ENCODE data around the gene WNT5A. TPM values are rescaled to one million over a fixed set of nuclear protein-coding genes. Genes with fewer than 3 reads are reported as not detected.

The WNT5A gene
- total RNA-seq, 1 experiment from 2014 or later = 1.1 TPM

- no peaks in the 10 kb centered on the region for H3K27me3 ChIP-seq (ENCODE audit: insufficient read depth, low read length)
- no peak overlapping the region for H2BK120ac ChIP-seq (ENCODE audit: low read depth, low read length, poor library complexity, severe bottlenecking)
- peaks cover 12% of the 10 kb centered on the region for H3K4me1 ChIP-seq (ENCODE audit: insufficient read depth, low read length)
- Mint-ChIP-seq H3K36me3 (ENCODE audit: insufficient read depth in 1 of 3, low read depth in 3 of 3) (no peaks in the 10 kb centered on the region; a peak in 1 of 7 replicates), H3K4me1 (peaks cover 33 to 36% of the 10 kb centered on the region in 2 experiments), H3K27me3 (ENCODE audit: low read depth) (no peaks in the 10 kb centered on the region; the same call in 1 of the 2 replicates), H3K4me3 (no peak overlapping the region), H3K9me3 (no peaks in the 10 kb centered on the region), H3K27ac (no peak overlapping the region)
- H3K18ac ChIP-seq (ENCODE audit: insufficient read length, low read depth, low read length) = no peak overlapping the region
- no peak overlapping the region for H4K8ac ChIP-seq (replicated peaks; ENCODE audit: insufficient read length, low read depth, low read length)
- H4K5ac ChIP-seq (ENCODE audit: insufficient read length, low read depth, low read length) = no peak overlapping the region
- no peak overlapping the region for H2BK15ac ChIP-seq (ENCODE audit: low read depth, low read length)
- no peak overlapping the region for H3T11ph ChIP-seq (ENCODE audit: low read length)
- H3K56ac ChIP-seq (ENCODE audit: insufficient read length, low read depth, low read length) = no peak overlapping the region
- H3K27ac ChIP-seq (ENCODE audit: insufficient read length, low read depth, low read length) = no peak overlapping the region
- no peak overlapping the region for H2BK20ac ChIP-seq (ENCODE audit: low read depth, low read length, poor library complexity, severe bottlenecking)
- no peak overlapping the region for H3K9ac ChIP-seq (ENCODE audit: extremely low read depth, insufficient read length, low read length)
- H4K91ac ChIP-seq (ENCODE audit: insufficient read length, low read depth, low read length) = no peak overlapping the region
- H3K9me3 ChIP-seq (ENCODE audit: control insufficient read depth, low read depth, low read length) = no peaks in the 10 kb centered on the region
- WGBS (ENCODE audit: extremely low coverage, insufficient read length, low lambda C conversion rate) = no CpG with 5 or more reads among the region's 10 CpGs
- H3K4me2 ChIP-seq (ENCODE audit: insufficient read depth, insufficient read length, low read length) = no peak overlapping the region
- H2BK5ac ChIP-seq (ENCODE audit: insufficient read length, low read length) = no peak overlapping the region
- no peak overlapping the region for H3K14ac ChIP-seq (ENCODE audit: insufficient read depth, low read length)
- no peak for DNase-seq
- H3K23ac ChIP-seq (ENCODE audit: insufficient read length, low read depth, low read length) = no peak overlapping the region
- H2AFZ ChIP-seq (ENCODE audit: low read length) = no peak overlapping the region
- no peaks in the 10 kb centered on the region for H3K23me2 ChIP-seq (ENCODE audit: insufficient read length, low read depth, low read length, poor library complexity, severe bottlenecking)
- H3K79me2 ChIP-seq (ENCODE audit: insufficient read depth, low read length) = no peaks in the 10 kb centered on the region
- no peak overlapping the region for H2AK5ac ChIP-seq (ENCODE audit: insufficient read length, low read length)
- H4K20me1 ChIP-seq (ENCODE audit: control insufficient read depth, insufficient read depth, insufficient read length) = no peaks in the 10 kb centered on the region
- H2BK12ac ChIP-seq (ENCODE audit: insufficient read length, low read depth, low read length) = no peak overlapping the region
- no peak for TF ChIP-seq CTCF (conservative IDR thresholded peaks at IDR 0.05)
- no peaks in the 10 kb centered on the region for H3K79me1 ChIP-seq (ENCODE audit: insufficient read depth, low read depth, low read length, poor library complexity, severe bottlenecking)
- H3K4ac ChIP-seq (ENCODE audit: low read depth, low read length) = no peak overlapping the region
Measured at GRCh38 chr3:55526332-55527030, 39.4 kb upstream of the WNT5A start.

All from H9 (cell line).